ENCODE data around the gene DCTN2. TPM values are rescaled to one million over a fixed set of nuclear protein-coding genes. Genes with fewer than 3 reads are reported as not detected.
A peak's percentile ranks its signal among the peaks of the same experiment; 100 is the strongest.
"Not testable (repeated sequence)": the region's sequence is repeated elsewhere in the genome, so short reads cannot be mapped to it uniquely, and the experiment has no call there.

The DCTN2 gene
- total RNA-seq, 4 donors from 2014 or later: 166 to 257 (median 181) TPM

DNA sequence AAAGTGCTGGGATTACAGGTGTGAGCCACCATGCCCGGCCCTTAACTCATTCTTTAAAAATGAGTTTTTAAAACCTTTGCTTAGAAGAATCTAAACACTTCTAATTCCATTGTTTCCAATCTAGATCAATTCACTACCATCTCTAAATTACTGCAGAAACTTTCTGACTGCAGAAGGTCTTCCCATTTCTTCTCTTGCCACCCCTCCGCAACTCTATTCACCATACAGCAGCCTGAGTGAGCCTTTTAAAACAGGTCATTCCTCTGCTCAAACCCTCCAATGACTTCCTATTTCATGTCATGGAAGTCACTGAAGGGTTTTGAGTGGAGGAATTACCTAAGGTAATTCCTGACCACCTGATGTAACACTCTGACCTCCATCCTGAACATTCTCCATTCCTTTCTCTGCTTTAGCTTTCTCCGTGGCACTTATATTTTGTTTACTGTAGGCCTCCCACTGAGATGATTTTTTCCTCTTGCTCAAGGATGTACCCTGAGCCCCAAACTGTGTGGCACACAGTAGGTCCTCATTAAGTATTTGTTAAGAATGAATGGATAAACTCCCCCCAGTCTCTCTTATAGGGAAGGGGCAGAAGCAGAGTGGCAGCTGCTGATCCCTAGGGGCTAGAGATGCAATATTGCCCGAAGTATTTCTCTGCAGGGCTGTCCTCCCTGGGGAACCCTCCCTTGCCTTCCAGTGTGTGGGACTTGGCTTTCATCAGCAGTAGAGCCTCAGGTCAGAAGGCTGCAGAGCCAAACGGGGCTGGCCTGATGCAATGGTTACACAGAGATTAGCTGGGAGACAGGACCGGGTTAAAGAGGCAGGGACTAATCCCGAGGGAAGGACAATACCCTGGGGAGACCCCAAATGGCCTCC is 27.8 kb downstream of the DCTN2 start:
- peak overlapping the region; percentile 85 for H3K4me3 ChIP-seq (ENCODE audit: low read depth, poor library complexity, severe bottlenecking)
- TF ChIP-seq POLR2A (IDR thresholded peaks at IDR 0.05): no peak
- 25 to 26% methylated on average over 7 of the region's 7 CpGs for WGBS, 2 donors
- DNase-seq (ENCODE audit: low spot score in 2 of 2): peak; percentile 44 to 85
- intact Hi-C loops (cut with DNase I; ENCODE audit: low total_unique reads): loop anchor here (5.0 kb wide), 1 partner anchor 1492 kb away; no protein-coding TSS in a partner anchor

DNA sequence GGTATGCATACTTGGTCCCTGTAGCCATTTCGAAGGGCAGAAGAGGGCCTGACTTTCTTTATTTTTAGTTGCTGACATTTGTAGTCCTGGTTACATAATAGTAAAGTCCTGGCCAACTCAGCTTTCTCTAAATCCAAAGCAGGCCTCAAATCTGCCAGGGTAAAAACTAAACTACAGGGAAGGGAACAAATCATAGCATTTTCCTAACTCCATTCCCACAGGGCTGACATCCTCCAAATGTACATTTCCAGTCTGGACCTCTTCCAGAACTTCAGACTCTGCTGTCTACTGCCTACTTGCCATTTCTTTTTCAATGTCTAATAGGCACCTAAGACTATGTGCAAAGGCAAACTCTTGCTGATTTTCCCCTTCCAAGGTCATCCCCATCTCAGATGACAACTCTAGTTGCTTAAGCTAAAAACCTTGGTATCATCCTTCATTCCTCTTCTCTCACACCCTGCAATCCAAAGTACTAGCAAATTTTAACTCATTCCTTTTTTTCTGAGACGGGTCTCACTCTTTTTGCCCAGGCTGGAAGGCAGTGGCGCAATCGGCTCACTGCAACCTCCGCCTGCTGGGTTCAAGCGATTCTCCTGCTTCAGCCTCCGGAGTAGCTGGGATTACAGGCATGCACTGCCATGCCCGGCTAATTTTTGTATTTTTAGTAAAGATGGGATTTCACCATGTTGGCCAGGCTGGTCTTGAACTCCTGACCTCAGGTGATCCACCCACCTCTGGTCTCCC is 28.6 kb downstream of the DCTN2 start:
- TF ChIP-seq, protein P1, sequence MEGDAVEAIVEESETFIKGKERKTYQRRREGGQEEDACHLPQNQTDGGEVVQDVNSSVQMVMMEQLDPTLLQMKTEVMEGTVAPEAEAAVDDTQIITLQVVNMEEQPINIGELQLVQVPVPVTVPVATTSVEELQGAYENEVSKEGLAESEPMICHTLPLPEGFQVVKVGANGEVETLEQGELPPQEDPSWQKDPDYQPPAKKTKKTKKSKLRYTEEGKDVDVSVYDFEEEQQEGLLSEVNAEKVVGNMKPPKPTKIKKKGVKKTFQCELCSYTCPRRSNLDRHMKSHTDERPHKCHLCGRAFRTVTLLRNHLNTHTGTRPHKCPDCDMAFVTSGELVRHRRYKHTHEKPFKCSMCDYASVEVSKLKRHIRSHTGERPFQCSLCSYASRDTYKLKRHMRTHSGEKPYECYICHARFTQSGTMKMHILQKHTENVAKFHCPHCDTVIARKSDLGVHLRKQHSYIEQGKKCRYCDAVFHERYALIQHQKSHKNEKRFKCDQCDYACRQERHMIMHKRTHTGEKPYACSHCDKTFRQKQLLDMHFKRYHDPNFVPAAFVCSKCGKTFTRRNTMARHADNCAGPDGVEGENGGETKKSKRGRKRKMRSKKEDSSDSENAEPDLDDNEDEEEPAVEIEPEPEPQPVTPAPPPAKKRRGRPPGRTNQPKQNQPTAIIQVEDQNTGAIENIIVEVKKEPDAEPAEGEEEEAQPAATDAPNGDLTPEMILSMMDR (IDR thresholded peaks at IDR 0.05): no peak
- no peak for TF ChIP-seq POLR2A (IDR thresholded peaks at IDR 0.05)
- WGBS, 2 donors: 59 to 60% methylated on average over 8 of the region's 8 CpGs
- intact Hi-C loops (cut with DNase I; ENCODE audit: low total_unique reads): loop anchor here (5.0 kb wide), 1 partner anchor 1491 kb away; no protein-coding TSS in a partner anchor
- no peak overlapping the region for H3K4me3 ChIP-seq (ENCODE audit: low read depth, poor library complexity, severe bottlenecking)
- DNase-seq (ENCODE audit: low spot score in 2 of 2): no peak

DNA sequence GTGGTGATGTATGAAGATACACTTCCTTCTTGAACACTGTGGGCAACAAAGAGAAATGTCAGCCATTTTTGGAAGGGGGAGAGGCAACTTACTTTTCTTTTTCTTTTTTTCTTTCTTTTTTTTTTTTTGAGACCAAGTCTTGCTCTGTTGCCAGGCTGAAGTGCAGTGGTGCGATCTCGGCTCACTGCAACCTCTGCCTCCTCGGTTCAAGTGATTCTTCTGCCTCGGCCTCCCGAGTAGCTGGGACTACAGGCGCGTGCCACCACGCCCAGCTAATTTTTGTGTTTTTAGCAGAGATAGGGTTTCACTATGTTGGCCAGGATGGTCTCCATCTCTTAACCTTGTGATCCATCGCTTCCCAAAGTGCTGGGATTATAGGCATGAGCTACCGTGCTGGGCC is 29.3 kb downstream of the DCTN2 start:
- not testable (repeated sequence) for DNase-seq (ENCODE audit: low spot score in 2 of 2); H3K4me3 ChIP-seq (ENCODE audit: low read depth, poor library complexity, severe bottlenecking)
- intact Hi-C loops (cut with DNase I; ENCODE audit: low total_unique reads): loop anchor here (5.0 kb wide), 1 partner anchor 1490 kb away; no protein-coding TSS in a partner anchor
- 78 to 81% methylated on average over 10 of the region's 10 CpGs for WGBS, 2 donors

DNA sequence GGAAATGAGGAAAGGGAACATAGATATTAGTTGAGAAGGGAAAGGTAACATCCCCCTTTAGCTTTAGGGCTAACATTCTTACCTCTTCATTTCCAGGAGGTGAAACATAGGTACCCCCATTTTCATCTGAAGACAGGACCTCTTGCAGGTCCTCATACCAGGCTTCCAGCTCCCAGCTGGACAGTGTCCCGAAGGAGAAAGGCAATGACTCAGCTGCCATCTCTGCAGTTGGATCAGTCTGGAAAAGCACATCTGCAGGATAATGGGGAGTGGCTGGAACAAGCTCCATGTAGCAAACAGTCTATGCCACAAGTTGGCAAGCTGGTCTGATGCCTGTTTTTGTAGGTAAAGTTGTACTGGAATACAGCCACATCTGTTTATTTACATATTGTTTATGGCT is 29.8 kb downstream of the DCTN2 start:
- intact Hi-C loops (cut with DNase I; ENCODE audit: low total_unique reads): loop anchor here (5.0 kb wide), 1 partner anchor 1490 kb away; no protein-coding TSS in a partner anchor
- no peak overlapping the region for H3K4me3 ChIP-seq (ENCODE audit: low read depth, poor library complexity, severe bottlenecking)
- TF ChIP-seq POLR2A (IDR thresholded peaks at IDR 0.05): no peak
- TF ChIP-seq, protein P1 (IDR thresholded peaks at IDR 0.05): no peak
- WGBS, 2 donors: 0 to 21% methylated on average over 1 of the region's 1 CpG
- peak in 1 of 2 donors; percentile 49 for DNase-seq (ENCODE audit: low spot score in 2 of 2)

DNA sequence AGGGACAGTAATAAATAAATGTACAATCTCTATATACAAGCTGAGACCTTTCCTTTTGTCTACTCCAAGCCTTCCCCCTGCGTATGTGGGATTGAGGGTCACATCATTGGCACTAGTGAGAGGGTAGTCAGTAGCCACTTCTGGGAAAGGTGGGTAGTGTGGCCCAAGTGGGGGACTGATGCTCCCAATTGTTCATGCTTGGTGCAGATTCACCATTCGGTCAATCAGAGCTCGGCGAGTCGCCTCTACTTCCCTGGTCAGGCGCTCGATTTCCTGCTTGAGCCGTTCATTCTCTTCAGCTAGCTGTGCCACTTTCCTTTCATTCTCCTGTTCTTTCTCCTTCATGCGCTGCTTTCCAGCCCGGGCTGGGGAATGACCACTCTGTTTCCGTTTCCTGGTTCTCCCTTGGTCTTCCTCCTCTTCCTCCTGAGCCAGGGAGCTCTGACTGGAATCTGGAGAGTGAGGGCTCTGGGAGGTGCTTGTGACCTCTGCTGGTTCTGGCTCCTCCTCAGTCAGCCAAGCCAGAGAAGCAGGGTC is 30.3 kb downstream of the DCTN2 start:
- intact Hi-C loops (cut with DNase I; ENCODE audit: low total_unique reads): loop anchor here (5.0 kb wide), 1 partner anchor 1489 kb away; no protein-coding TSS in a partner anchor
- no peak overlapping the region for H3K4me3 ChIP-seq (ENCODE audit: low read depth, poor library complexity, severe bottlenecking)
- no peak for TF ChIP-seq POLR2A (IDR thresholded peaks at IDR 0.05)
- TF ChIP-seq, protein P1 (IDR thresholded peaks at IDR 0.05): no peak
- DNase-seq (ENCODE audit: low spot score in 2 of 2): no peak
- WGBS, 2 donors: 87 to 88% methylated on average over 11 of the region's 11 CpGs

DNA sequence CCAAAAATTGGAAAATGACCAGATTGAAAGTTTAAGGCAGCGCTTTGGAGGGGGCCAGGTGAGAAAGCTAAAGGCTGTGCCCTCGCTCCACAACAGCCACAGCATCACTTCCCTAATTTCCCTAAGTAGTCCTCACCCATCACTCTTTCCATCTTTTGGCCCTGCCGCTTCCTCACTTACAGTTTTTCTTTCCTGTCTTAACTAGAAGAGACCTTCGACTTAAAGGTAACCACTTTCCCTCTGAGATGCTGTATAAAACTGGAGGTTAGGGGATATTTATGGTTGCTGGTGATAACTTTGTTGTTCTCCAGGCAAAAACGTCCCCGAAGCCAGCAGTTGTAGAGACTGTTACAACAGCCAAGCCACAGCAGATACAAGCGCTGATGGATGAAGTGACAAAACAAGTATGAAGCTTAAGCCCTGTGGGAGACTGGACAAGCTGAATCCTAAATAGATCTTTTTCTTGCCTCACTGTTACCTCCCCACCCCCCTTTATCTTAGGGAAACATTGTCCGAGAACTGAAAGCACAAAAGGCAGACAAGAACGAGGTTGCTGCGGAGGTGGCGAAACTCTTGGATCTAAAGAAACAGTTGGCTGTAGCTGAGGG is 31.0 kb downstream of the DCTN2 start:
- TF ChIP-seq, protein P1 (IDR thresholded peaks at IDR 0.05): no peak
- no peak for TF ChIP-seq POLR2A (IDR thresholded peaks at IDR 0.05)
- no peak overlapping the region for H3K4me3 ChIP-seq (ENCODE audit: low read depth, poor library complexity, severe bottlenecking)
- no peak for DNase-seq (ENCODE audit: low spot score in 2 of 2)
- intact Hi-C loops (cut with DNase I; ENCODE audit: low total_unique reads): loop anchor here (5.0 kb wide), 1 partner anchor 1489 kb away; no protein-coding TSS in a partner anchor
- WGBS, 2 donors: 82 to 83% methylated on average over 11 of the region's 11 CpGs
